H1 (cell line): ENCODE results near the gene UQCR10. TPM values are rescaled to one million over a fixed set of nuclear protein-coding genes. Genes with fewer than 3 reads are reported as not detected.

ENCODE experiments used
- CTCF ChIA-PET: fragments of 300-600 bp; sonication (Branson Sonifier 250); formaldehyde crosslinking; loops from one replicate; lab custom pipeline; 2021; ENCODE audit not compliant: partially characterized antibody; lab: Charles Lee
- POLR2A ChIA-PET: fragments of 300-600 bp; sonication (Branson Sonifier 250); formaldehyde crosslinking; loops from one replicate; lab custom pipeline; 2021; ENCODE audit warnings: inconsistent platforms; ENCODE audit not compliant: partially characterized antibody; lab: Charles Lee
- DNase-seq, 2 experiments: peaks; one replicate each; pipeline versions ENCODE4 v3.0.0 to v3.0.0-alpha.2; 2010 to 2022; ENCODE audit warnings: low spot score in 2 of 2, low read depth in 1 of 2, mixed read lengths in 1 of 2
- FAIRE-seq: peaks from 2 replicates; lab custom pipeline; 2011; peaks lifted over from hg19 to GRCh38; lab: Jason Lieb, UNC
- H2AFZ ChIP-seq: 2 replicates; pipeline ENCODE4 v1.8.1; 2012; ENCODE audit warnings: low read length, inconsistent platforms
- H2AK5ac ChIP-seq: 2 replicates; pipeline ENCODE4 v1.6.1; 2013; ENCODE audit warnings: low read depth, low read length
- H2BK120ac ChIP-seq: replicated peaks from 2 replicates; pipeline ENCODE3; 2013; ENCODE audit warnings: low read depth, low read length, inconsistent platforms
- H2BK12ac ChIP-seq: 2 replicates; pipeline ENCODE4 v1.6.1; 2013; ENCODE audit warnings: low read depth, low read length
- H2BK15ac ChIP-seq: 2 replicates; pipeline ENCODE4 v1.6.1; 2013; ENCODE audit warnings: low read length
- H2BK20ac ChIP-seq: 2 replicates; pipeline ENCODE4 v1.6.1; 2013; ENCODE audit warnings: low read length
- H2BK5ac ChIP-seq: 2 replicates; pipeline ENCODE4 v1.6.1; 2013; ENCODE audit warnings: low read depth, low read length
- H3K14ac ChIP-seq: 2 replicates; pipeline ENCODE4 v1.6.1; 2013; ENCODE audit warnings: inconsistent platforms; ENCODE audit not compliant: insufficient read length
- H3K18ac ChIP-seq: 2 replicates; pipeline ENCODE4 v1.6.1; 2013; ENCODE audit warnings: low read length; ENCODE audit errors: extremely low read depth
- H3K23ac ChIP-seq: 2 replicates; pipeline ENCODE4 v1.6.1; 2013; ENCODE audit warnings: inconsistent platforms; ENCODE audit not compliant: insufficient read length
- H3K23me2 ChIP-seq: 2 replicates; pipeline ENCODE4 v1.6.1; 2013; ENCODE audit warnings: low read depth, low read length
- H3K27ac ChIP-seq: 2 replicates; pipeline ENCODE4 v1.6.1; 2011; ENCODE audit warnings: low read depth, low read length, inconsistent platforms
- H3K27me3 ChIP-seq, 4 experiments: replicated peaks in 1 of 4; 1 replicate in 1 of 4; 2 replicates in 3 of 4; pipeline versions ENCODE4 v1.6.1 to v1.8.1; 2011 to 2013; ENCODE audit warnings: low read length in 3 of 4, mild to moderate bottlenecking in 3 of 4, inconsistent platforms in 2 of 4, mixed read lengths in 2 of 4, moderate library complexity in 1 of 4; ENCODE audit not compliant: control insufficient read depth in 3 of 4, insufficient read depth in 3 of 4; ENCODE audit errors: extremely low read depth in 1 of 4
- H3K36me3 ChIP-seq, 4 experiments: 2 replicates each; pipeline versions ENCODE4 v1.6.1 to v1.8.1; 2011 to 2013; ENCODE audit warnings: mild to moderate bottlenecking in 4 of 4, low read length in 3 of 4, moderate library complexity in 2 of 4, control low read depth in 1 of 4, inconsistent platforms in 1 of 4; ENCODE audit not compliant: insufficient read depth in 4 of 4, control insufficient read depth in 2 of 4
- H3K4ac ChIP-seq: replicated peaks from 2 replicates; pipeline ENCODE3; 2013; ENCODE audit warnings: low read length, low read depth, mixed read lengths, inconsistent platforms; ENCODE audit not compliant: insufficient read length
- H3K4me1 ChIP-seq, 4 experiments: replicated peaks in 1 of 4; 1 replicate in 1 of 4; 2 replicates in 3 of 4; pipeline versions ENCODE4 v1.6.1 to v1.8.1; 2011 to 2013; ENCODE audit warnings: low read length in 3 of 4, inconsistent platforms in 2 of 4, mixed read lengths in 1 of 4; ENCODE audit not compliant: insufficient read depth in 4 of 4, control insufficient read depth in 3 of 4
- H3K4me2 ChIP-seq, 2 experiments: 2 replicates each; pipeline versions ENCODE4 v1.6.1 to v1.8.1; 2011 to 2013; ENCODE audit warnings: low read depth in 2 of 2, low read length in 2 of 2, control low read depth in 1 of 2, inconsistent platforms in 1 of 2, mild to moderate bottlenecking in 1 of 2; ENCODE audit not compliant: insufficient read depth in 1 of 2
- H3K4me3 ChIP-seq, 4 experiments: fragments of 200-600, 300-600 bp in 1 of 4; sonication (generic), shearing (Covaris generic), sonication (Bioruptor Twin) in 1 of 4; 2 replicates each; pipeline versions ENCODE4 v1.5.1 to v1.8.1; 2011 to 2016; ENCODE audit warnings: low read length in 4 of 4, low read depth in 3 of 4, control low read depth in 2 of 4, inconsistent platforms in 2 of 4, mild to moderate bottlenecking in 2 of 4, mixed read lengths in 1 of 4, moderate library complexity in 1 of 4; ENCODE audit not compliant: insufficient read depth in 2 of 4; ENCODE audit errors: extremely low read depth in 1 of 4
- H3K56ac ChIP-seq: replicated peaks from 2 replicates; pipeline ENCODE3; 2013; ENCODE audit warnings: low read depth, mild to moderate bottlenecking, mixed read lengths, low read length, inconsistent platforms; ENCODE audit not compliant: insufficient read length
- H3K79me1 ChIP-seq: 2 replicates; pipeline ENCODE4 v1.6.1; 2013; ENCODE audit warnings: low read depth, low read length, control low read depth
- H3K79me2 ChIP-seq, 2 experiments: 2 replicates each; pipeline versions ENCODE4 v1.6.1 to v1.8.1; 2012 to 2013; ENCODE audit warnings: low read length in 2 of 2, mild to moderate bottlenecking in 2 of 2, inconsistent platforms in 1 of 2; ENCODE audit not compliant: insufficient read depth in 2 of 2, control insufficient read depth in 1 of 2
- H3K9ac ChIP-seq, 4 experiments: replicated peaks in 1 of 4; 1 replicate in 1 of 4; 2 replicates in 3 of 4; pipeline versions ENCODE4 v1.6.1 to v1.8.1; 2011 to 2013; ENCODE audit warnings: low read depth in 3 of 4, low read length in 3 of 4, control low read depth in 2 of 4, mild to moderate bottlenecking in 2 of 4, moderate library complexity in 2 of 4, inconsistent platforms in 1 of 4; ENCODE audit errors: extremely low read depth in 1 of 4
- H3K9me3 ChIP-seq, 2 experiments: 2 replicates each; pipeline versions ENCODE4 v1.6.1 to v1.8.1; 2012 to 2013; ENCODE audit warnings: mild to moderate bottlenecking in 2 of 2, moderate library complexity in 2 of 2, control low read depth in 1 of 2, inconsistent platforms in 1 of 2, low read depth in 1 of 2, low read length in 1 of 2, mixed read lengths in 1 of 2; ENCODE audit not compliant: insufficient read depth in 2 of 2
- H4K20me1 ChIP-seq, 2 experiments: replicated peaks in 1 of 2; 2 replicates each; pipeline versions ENCODE3 to v1.8.1; 2011 to 2013; ENCODE audit warnings: inconsistent platforms in 2 of 2, low read length in 2 of 2, mild to moderate bottlenecking in 1 of 2; ENCODE audit not compliant: insufficient read depth in 2 of 2, control insufficient read depth in 1 of 2
- H4K5ac ChIP-seq: 2 replicates; pipeline ENCODE4 v1.6.1; 2013; ENCODE audit warnings: low read length, low read depth, mixed read lengths, inconsistent platforms; ENCODE audit not compliant: insufficient read length
- H4K8ac ChIP-seq: 2 replicates; pipeline ENCODE4 v1.8.0; 2013; ENCODE audit warnings: mild to moderate bottlenecking, moderate library complexity, low read length, inconsistent platforms; ENCODE audit not compliant: insufficient read depth; ENCODE audit errors: extremely low read depth
- H4K91ac ChIP-seq: replicated peaks from 2 replicates; pipeline ENCODE3; 2013; ENCODE audit warnings: low read length, mixed read lengths, inconsistent platforms; ENCODE audit not compliant: insufficient read length
- CBX5 ChIP-seq: fragments of 300-800, 300-1000 bp; sonication (generic); IDR thresholded peaks from 2 replicates; pipeline ENCODE4 v1.7.1; 2016; ENCODE audit warnings: antibody characterized with exemption, low read length, low read depth
- FOSL1 ChIP-seq: IDR thresholded peaks from 2 replicates; pipeline ENCODE4 v1.6.1; 2011; ENCODE audit warnings: mild to moderate bottlenecking, low read depth, low read length, moderate library complexity; ENCODE audit not compliant: insufficient read depth
- HDAC6 ChIP-seq: IDR thresholded peaks from one replicate; pipeline ENCODE4 v1.7.1; 2012; ENCODE audit warnings: low read depth, mild to moderate bottlenecking, inconsistent platforms, low read length, moderate library complexity
- NRF1 ChIP-seq: IDR thresholded peaks from 2 replicates; pipeline ENCODE4 v1.6.1; 2011; ENCODE audit warnings: mild to moderate bottlenecking, low read depth, low read length, improper control_type of control experiment
- RAD21 ChIP-seq, 2 experiments: IDR thresholded peaks in 1 of 2; conservative IDR thresholded peaks in 1 of 2; 2 replicates each; pipeline ENCODE4 v1.6.1; 2011; ENCODE audit warnings: low read depth in 2 of 2, low read length in 2 of 2, improper control_type of control experiment in 1 of 2, inconsistent platforms in 1 of 2, mild to moderate bottlenecking in 1 of 2, moderate library complexity in 1 of 2
- SAP30 ChIP-seq: fragments of 300-600 bp; sonication (generic); IDR thresholded peaks from 2 replicates; pipeline ENCODE4 v1.7.1; 2012; ENCODE audit warnings: low read length, moderate library complexity, mild to moderate bottlenecking, inconsistent platforms; ENCODE audit not compliant: insufficient read depth, insufficient replicate concordance
- SP4 ChIP-seq: IDR thresholded peaks from 2 replicates; pipeline ENCODE4 v1.6.1; 2012; ENCODE audit warnings: low read length, inconsistent platforms
- SUZ12 ChIP-seq: fragments of 200-600 bp; sonication (generic); IDR thresholded peaks from 2 replicates; pipeline ENCODE4 v1.6.1; 2012; ENCODE audit warnings: mild to moderate bottlenecking, inconsistent platforms, low read length, moderate library complexity, mixed read lengths
- TBP ChIP-seq: IDR thresholded peaks from 2 replicates; pipeline ENCODE4 v1.6.1; 2011; ENCODE audit warnings: low read depth, low read length, improper control_type of control experiment
- TEAD4 ChIP-seq: IDR thresholded peaks from 2 replicates; pipeline ENCODE4 v1.6.1; 2012; ENCODE audit warnings: low read depth, low read length, inconsistent platforms, mixed read lengths
- WGBS, 2 experiments: shearing (Covaris generic) in 1 of 2; methylation state at CpG; one replicate each; pipeline versions ENCODE4 v1.1.6 to v1.1.7; 2013 to 2015; ENCODE audit warnings: low lambda C conversion rate in 2 of 2, mixed read lengths in 2 of 2, inconsistent platforms in 1 of 2, low coverage in 1 of 2, missing lambda C conversion rate in 1 of 2; ENCODE audit not compliant: insufficient replicate concordance in 2 of 2, insufficient coverage in 1 of 2, insufficient read length in 1 of 2; ENCODE audit errors: extremely low coverage in 1 of 2, missing lambda C conversion rate in 1 of 2; 5-methylcytosine and 5-hydroxymethylcytosine counted together
- polyA plus RNA-seq, 7 experiments: library from polyadenylated mRNA; depleted of rRNA in 3 of 7; stranded (reverse) in 5 of 7; unstranded in 2 of 7; fragments of >200 nt in 5 of 7; fragments of 200-250 nt in 2 of 7; gene quantifications; 1 replicate in 5 of 7; 2 replicates in 1 of 7; 4 replicates in 1 of 7; pipeline versions ENCODE4 v1.2.1 to v1.2.3, GENCODE V29; 2011 to 2013; ENCODE audit warnings: missing spikeins in 2 of 7, mixed read lengths in 2 of 7
- total RNA-seq: library from RNA; stranded (reverse); fragmentation: NEBNext Ultra II Directional; extraction: Animal tissue kit (Norgen Biotek cat#: 25700); gene quantifications from 2 replicates; pipeline ENCODE4 v1.2.1, GENCODE V29; 2021
- TF ChIP-seq, protein P1 (sequence below): IDR thresholded peaks from 2 replicates; pipeline ENCODE4 v1.6.1; 2012; ENCODE audit warnings: low read length, inconsistent platforms

Gene UQCR10
- total and polyA plus RNA-seq, 2 of the 8 experiments (the other 6 are each of a cell fraction or from before 2014, with no cell fraction given), result 102 to 260 TPM

DNA sequence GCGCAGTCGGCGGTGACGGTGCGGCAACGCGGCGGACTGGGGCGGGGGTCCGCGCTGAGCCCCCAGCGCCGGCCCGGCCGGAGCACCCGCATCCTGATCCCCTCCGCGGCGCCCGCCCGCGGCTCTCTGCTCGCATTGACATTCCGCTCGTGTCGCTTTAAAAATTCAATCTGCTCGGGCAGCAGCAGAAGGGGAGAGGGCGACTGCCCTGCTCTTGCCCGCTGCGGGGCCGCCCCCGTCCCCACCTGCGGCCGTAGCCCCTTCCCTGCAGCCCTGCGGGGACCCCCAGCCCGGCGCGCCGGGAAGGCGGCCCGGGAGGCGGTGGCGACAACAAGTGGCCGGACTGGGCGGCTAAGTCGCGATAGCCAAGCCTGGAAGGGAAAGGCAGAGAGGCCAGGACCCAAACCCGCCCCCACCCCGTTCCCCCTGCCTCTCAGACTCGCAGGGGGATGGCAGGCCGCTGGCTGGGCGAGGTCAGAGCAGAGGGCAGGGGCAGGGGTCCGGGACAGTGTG, 46.3 kb upstream of the UQCR10 start:
- no peaks in the 10 kb centered on the region for H3K36me3 ChIP-seq
- TF ChIP-seq TBP (no peak), CBX5 (no peak), TEAD4 (no peak), NRF1 (no peak), SUZ12 (peak; percentile 73), RAD21 (IDR thresholded peaks at IDR 0.05 in 1 of 2, conservative IDR thresholded peaks at IDR 0.05 in 1 of 2; ENCODE audit: low read depth in 2 of 2, low read length in 2 of 2) (no peak), HDAC6 (no peak), FOSL1 (no peak), SAP30 (no peak), SP4 (no peak)
- TF ChIP-seq, protein P1, sequence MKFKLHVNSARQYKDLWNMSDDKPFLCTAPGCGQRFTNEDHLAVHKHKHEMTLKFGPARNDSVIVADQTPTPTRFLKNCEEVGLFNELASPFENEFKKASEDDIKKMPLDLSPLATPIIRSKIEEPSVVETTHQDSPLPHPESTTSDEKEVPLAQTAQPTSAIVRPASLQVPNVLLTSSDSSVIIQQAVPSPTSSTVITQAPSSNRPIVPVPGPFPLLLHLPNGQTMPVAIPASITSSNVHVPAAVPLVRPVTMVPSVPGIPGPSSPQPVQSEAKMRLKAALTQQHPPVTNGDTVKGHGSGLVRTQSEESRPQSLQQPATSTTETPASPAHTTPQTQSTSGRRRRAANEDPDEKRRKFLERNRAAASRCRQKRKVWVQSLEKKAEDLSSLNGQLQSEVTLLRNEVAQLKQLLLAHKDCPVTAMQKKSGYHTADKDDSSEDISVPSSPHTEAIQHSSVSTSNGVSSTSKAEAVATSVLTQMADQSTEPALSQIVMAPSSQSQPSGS, result no peak

More for the DNA sequence above, 46.3 kb upstream of the UQCR10 start:
- H3K79me2 ChIP-seq, result no peaks in the 10 kb centered on the region
- H2AK5ac ChIP-seq, result no peak overlapping the region
- no peak overlapping the region for H3K56ac ChIP-seq
- DNase-seq (no peak), FAIRE-seq (no peak)
- ChIA-PET CTCF (interaction anchor here (0.7 to 1.5 kb wide), 3 partner anchors 16 to 29 kb away, joined by 3 read pairs; no protein-coding TSS in a partner anchor), POLR2A (no interaction called here)
- H2BK5ac ChIP-seq, result no peak overlapping the region
- H4K91ac ChIP-seq, result no peak overlapping the region
- H3K14ac ChIP-seq, result no peak overlapping the region
- H3K27ac ChIP-seq, result no peak overlapping the region
- H3K9ac ChIP-seq, result no peak overlapping the region
- no peaks in the 10 kb centered on the region for H3K9me3 ChIP-seq
- H2BK12ac ChIP-seq, result no peak overlapping the region
- H3K23ac ChIP-seq, result no peak overlapping the region
- peaks cover 3 to 4% of the 10 kb centered on the region in 2 experiments for H4K20me1 ChIP-seq
- peaks cover 21 to 45% (median 35%) of the 10 kb centered on the region in 4 experiments for H3K27me3 ChIP-seq
- H3K18ac ChIP-seq, result no peak overlapping the region; the same call in 1 of the 2 replicates
- no peak overlapping the region for H2BK20ac ChIP-seq
- H4K8ac ChIP-seq, result peak overlapping the region; percentile 19; the same call in 1 of the 2 replicates
- WGBS, 2 experiments, result 15% methylated on average over 32 of the region's 53 CpGs; no CpG with 5 or more reads in 1 of the 2 experiments
- peaks cover 5% of the 10 kb centered on the region; the same call in 1 of the 2 replicates for H3K23me2 ChIP-seq
- H3K79me1 ChIP-seq, result no peaks in the 10 kb centered on the region; the same call in 1 of the 2 replicates
- H4K5ac ChIP-seq, result no peak overlapping the region
- no peak overlapping the region for H2BK120ac ChIP-seq
- H2AFZ ChIP-seq, result no peak overlapping the region
- H2BK15ac ChIP-seq, result no peak overlapping the region
- H3K4me1 ChIP-seq, result peaks cover 0 to 14% (median 4%) of the 10 kb centered on the region in 4 experiments; a peak in 6 of 7 replicates
- no peak overlapping the region for H3K4ac ChIP-seq
- peak overlapping the region; percentile 5 to 58 (median 16); a peak in 6 of 8 replicates for H3K4me3 ChIP-seq
- peak overlapping the region; percentile 59 to 84 for H3K4me2 ChIP-seq
